ENCODE results near the gene TELO2. TPM values are rescaled to one million over a fixed set of nuclear protein-coding genes. Genes with fewer than 3 reads are reported as not detected.

The TELO2 gene
- total and polyA plus RNA-seq, 9 donors, result 0.27 to 36.8 (median 31.7) TPM

GRCh38 chr16:1554826-1555445 is 61.8 kb downstream of the TELO2 start:
- TF ChIP-seq EP300 (IDR thresholded peaks at IDR 0.05), result no peak
- TF ChIP-seq POLR2A (IDR thresholded peaks at IDR 0.05), result no peak
- no peak for TF ChIP-seq CTCF (IDR thresholded peaks at IDR 0.05)
- DNase-seq, result no peak
- 91 to 92% (median 91%) methylated on average over 34 of the region's 34 CpGs for WGBS, 3 donors
- no peaks in the 10 kb centered on the region for H3K27me3 ChIP-seq
- no peaks in the 10 kb centered on the region for H3K9me3 ChIP-seq
- H3K36me3 ChIP-seq, result no peaks in the 10 kb centered on the region
- H3K4me1 ChIP-seq (ENCODE audit: insufficient read depth), result no peaks in the 10 kb centered on the region
- no peak overlapping the region for H3K4me3 ChIP-seq
- intact Hi-C loops (cut with DNase I), result no loop called here
- H3K27ac ChIP-seq, result no peak overlapping the region

- no peak overlapping the region for H3K27ac ChIP-seq
- intact Hi-C loops (cut with DNase I), result no loop called here
These were observed 63.1 kb downstream of the TELO2 start for GRCh38 chr16:1556254-1556653.

GRCh38 chr16:1557074-1557473 is 63.9 kb downstream of the TELO2 start:
- Histone ChIP-seq H3K4me1 (ENCODE audit: insufficient read depth) (no peaks in the 10 kb centered on the region), H3K4me3 (no peak overlapping the region), H3K27me3 (no peaks in the 10 kb centered on the region), H3K9me3 (no peaks in the 10 kb centered on the region), H3K27ac (no peak overlapping the region), H3K36me3 (no peaks in the 10 kb centered on the region)
- 86 to 92% (median 87%) methylated on average over 16 of the region's 16 CpGs for WGBS, 3 donors
- TF ChIP-seq EP300 (IDR thresholded peaks at IDR 0.05), result no peak
- TF ChIP-seq POLR2A (IDR thresholded peaks at IDR 0.05), result no peak
- TF ChIP-seq CTCF (IDR thresholded peaks at IDR 0.05), result no peak
- no peak for DNase-seq
- intact Hi-C loops (cut with DNase I), result no loop called here

More at GRCh38 chr16:1556254-1556653, 63.1 kb downstream of the TELO2 start:
- no peaks in the 10 kb centered on the region for H3K4me1 ChIP-seq (ENCODE audit: insufficient read depth)
- no peak for TF ChIP-seq POLR2A (IDR thresholded peaks at IDR 0.05)
- TF ChIP-seq CTCF (IDR thresholded peaks at IDR 0.05), result no peak
- TF ChIP-seq EP300 (IDR thresholded peaks at IDR 0.05), result no peak
- no peaks in the 10 kb centered on the region for H3K27me3 ChIP-seq
- 81 to 90% (median 84%) methylated on average over 13 of the region's 13 CpGs for WGBS, 3 donors
- H3K4me3 ChIP-seq, result no peak overlapping the region
- no peaks in the 10 kb centered on the region for H3K36me3 ChIP-seq
- DNase-seq, result no peak
- no peaks in the 10 kb centered on the region for H3K9me3 ChIP-seq

- intact Hi-C loops (cut with DNase I), result no loop called here
- Histone ChIP-seq H3K27me3 (no peaks in the 10 kb centered on the region), H3K4me1 (ENCODE audit: insufficient read depth) (no peaks in the 10 kb centered on the region), H3K4me3 (no peak overlapping the region), H3K27ac (no peak overlapping the region), H3K36me3 (no peaks in the 10 kb centered on the region), H3K9me3 (no peaks in the 10 kb centered on the region)
- WGBS, 3 donors, result 84 to 91% (median 89%) methylated on average over 11 of the region's 11 CpGs
- no peak for DNase-seq
- TF ChIP-seq EP300 (IDR thresholded peaks at IDR 0.05) (no peak), POLR2A (IDR thresholded peaks at IDR 0.05) (no peak), CTCF (IDR thresholded peaks at IDR 0.05) (no peak)
These were observed 64.4 kb downstream of the TELO2 start for GRCh38 chr16:1557576-1557975.
